ENCODE results near the gene MTFMT.

DNA sequence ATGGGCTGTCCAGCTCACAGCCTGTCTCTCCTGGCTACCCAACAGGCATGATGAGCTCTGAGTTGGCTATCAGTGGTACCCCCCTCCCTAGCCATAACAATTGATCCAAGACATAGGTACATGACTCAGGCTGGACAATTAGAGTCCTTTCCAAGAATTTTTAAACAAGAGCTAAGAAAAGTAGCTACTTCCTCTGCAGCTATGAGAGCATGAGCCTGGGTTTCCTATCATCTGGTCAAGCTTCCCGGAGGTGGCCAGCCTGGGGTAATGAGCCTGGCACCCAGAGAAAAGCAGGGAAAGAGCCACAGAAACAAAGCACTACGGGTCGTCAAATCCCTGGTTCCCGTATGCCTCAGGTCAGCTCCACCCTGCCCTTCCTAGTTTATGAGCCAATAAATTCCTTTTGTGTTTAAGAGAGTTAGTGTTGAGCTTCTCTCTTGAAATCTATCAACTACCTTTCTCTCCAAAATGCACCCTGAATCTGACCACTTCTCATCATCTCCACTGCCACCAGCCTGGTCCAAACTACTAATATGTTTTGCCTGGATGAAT is 13.4 kb upstream of the MTFMT start:
- TF ChIP-seq, protein P1, sequence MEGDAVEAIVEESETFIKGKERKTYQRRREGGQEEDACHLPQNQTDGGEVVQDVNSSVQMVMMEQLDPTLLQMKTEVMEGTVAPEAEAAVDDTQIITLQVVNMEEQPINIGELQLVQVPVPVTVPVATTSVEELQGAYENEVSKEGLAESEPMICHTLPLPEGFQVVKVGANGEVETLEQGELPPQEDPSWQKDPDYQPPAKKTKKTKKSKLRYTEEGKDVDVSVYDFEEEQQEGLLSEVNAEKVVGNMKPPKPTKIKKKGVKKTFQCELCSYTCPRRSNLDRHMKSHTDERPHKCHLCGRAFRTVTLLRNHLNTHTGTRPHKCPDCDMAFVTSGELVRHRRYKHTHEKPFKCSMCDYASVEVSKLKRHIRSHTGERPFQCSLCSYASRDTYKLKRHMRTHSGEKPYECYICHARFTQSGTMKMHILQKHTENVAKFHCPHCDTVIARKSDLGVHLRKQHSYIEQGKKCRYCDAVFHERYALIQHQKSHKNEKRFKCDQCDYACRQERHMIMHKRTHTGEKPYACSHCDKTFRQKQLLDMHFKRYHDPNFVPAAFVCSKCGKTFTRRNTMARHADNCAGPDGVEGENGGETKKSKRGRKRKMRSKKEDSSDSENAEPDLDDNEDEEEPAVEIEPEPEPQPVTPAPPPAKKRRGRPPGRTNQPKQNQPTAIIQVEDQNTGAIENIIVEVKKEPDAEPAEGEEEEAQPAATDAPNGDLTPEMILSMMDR (IDR thresholded peaks at IDR 0.05) = no peak
- no peak for TF ChIP-seq POLR2A (IDR thresholded peaks at IDR 0.05)
